H9 (cell line): ENCODE measurements around the gene LTBP2. TPM values are rescaled to one million over a fixed set of nuclear protein-coding genes. Genes with fewer than 3 reads are reported as not detected.

Experiments used
- DNase-seq: peaks from one replicate; pipeline ENCODE4 v3.0.0-alpha.2; 2017
- H2AFZ ChIP-seq: one replicate; pipeline ENCODE4 v1.6.1; 2013; ENCODE audit warnings: mild to moderate bottlenecking, low read length, control low read depth, moderate library complexity
- H2AK5ac ChIP-seq: 2 replicates; pipeline ENCODE4 v1.6.1; 2013; ENCODE audit warnings: low read length, control low read depth, mixed read lengths; ENCODE audit not compliant: insufficient read length
- H2BK120ac ChIP-seq: one replicate; pipeline ENCODE4 v1.6.1; 2013; ENCODE audit warnings: low read depth, mild to moderate bottlenecking, low read length, control low read depth, inconsistent platforms; ENCODE audit not compliant: poor library complexity, severe bottlenecking
- H2BK12ac ChIP-seq: 2 replicates; pipeline ENCODE4 v1.6.1; 2013; ENCODE audit warnings: low read length, control low read depth, mixed read lengths, low read depth; ENCODE audit not compliant: insufficient read length
- H2BK15ac ChIP-seq: 2 replicates; pipeline ENCODE4 v1.6.1; 2013; ENCODE audit warnings: low read depth, low read length, control low read depth
- H2BK20ac ChIP-seq: one replicate; pipeline ENCODE4 v1.6.1; 2013; ENCODE audit warnings: low read depth, mild to moderate bottlenecking, low read length, control low read depth, inconsistent platforms; ENCODE audit not compliant: poor library complexity, severe bottlenecking
- H2BK5ac ChIP-seq: 2 replicates; pipeline ENCODE4 v1.6.1; 2013; ENCODE audit warnings: low read length, control low read depth, mixed read lengths; ENCODE audit not compliant: insufficient read length
- H3K14ac ChIP-seq: 2 replicates; pipeline ENCODE4 v1.6.1; 2013; ENCODE audit warnings: low read length, control low read depth; ENCODE audit not compliant: insufficient read depth
- H3K18ac ChIP-seq: 2 replicates; pipeline ENCODE4 v1.6.1; 2013; ENCODE audit warnings: low read depth, mild to moderate bottlenecking, mixed read lengths, low read length, control low read depth; ENCODE audit not compliant: insufficient read length
- H3K23ac ChIP-seq: 2 replicates; pipeline ENCODE4 v1.6.1; 2013; ENCODE audit warnings: low read length, control low read depth, mixed read lengths, low read depth; ENCODE audit not compliant: insufficient read length
- H3K23me2 ChIP-seq: 2 replicates; pipeline ENCODE4 v1.6.1; 2013; ENCODE audit warnings: low read depth, mild to moderate bottlenecking, mixed read lengths, low read length, control low read depth; ENCODE audit not compliant: insufficient read length, poor library complexity, severe bottlenecking
- H3K27ac ChIP-seq: 2 replicates; pipeline ENCODE4 v1.5.1; 2013; ENCODE audit warnings: low read length, control low read depth, mixed read lengths, low read depth; ENCODE audit not compliant: insufficient read length
- H3K27me3 ChIP-seq: 2 replicates; pipeline ENCODE4 v1.6.1; 2013; ENCODE audit warnings: low read length, control low read depth, inconsistent platforms; ENCODE audit not compliant: insufficient read depth
- H3K4ac ChIP-seq: 2 replicates; pipeline ENCODE4 v1.6.1; 2013; ENCODE audit warnings: low read depth, mild to moderate bottlenecking, control low read depth, inconsistent platforms, low read length, moderate library complexity
- H3K4me1 ChIP-seq: 2 replicates; pipeline ENCODE4 v1.6.1; 2013; ENCODE audit warnings: low read length, control low read depth, inconsistent platforms; ENCODE audit not compliant: insufficient read depth
- H3K4me2 ChIP-seq: 2 replicates; pipeline ENCODE4 v1.6.1; 2013; ENCODE audit warnings: low read length, control low read depth, mixed read lengths; ENCODE audit not compliant: insufficient read length, insufficient read depth
- H3K56ac ChIP-seq: 2 replicates; pipeline ENCODE4 v1.6.1; 2013; ENCODE audit warnings: low read depth, mild to moderate bottlenecking, mixed read lengths, low read length, control low read depth; ENCODE audit not compliant: insufficient read length
- H3K79me1 ChIP-seq: 2 replicates; pipeline ENCODE4 v1.6.1; 2013; ENCODE audit warnings: low read depth, mild to moderate bottlenecking, moderate library complexity, low read length, control low read depth, inconsistent platforms; ENCODE audit not compliant: insufficient read depth, poor library complexity, severe bottlenecking
- H3K79me2 ChIP-seq: 2 replicates; pipeline ENCODE4 v1.6.1; 2013; ENCODE audit warnings: low read length, control low read depth, inconsistent platforms; ENCODE audit not compliant: insufficient read depth
- H3K9ac ChIP-seq: 2 replicates; pipeline ENCODE4 v1.6.1; 2013; ENCODE audit warnings: low read length, control low read depth, mixed read lengths; ENCODE audit not compliant: insufficient read length; ENCODE audit errors: extremely low read depth
- H3K9me3 ChIP-seq: one replicate; pipeline ENCODE4 v1.6.1; 2013; ENCODE audit warnings: low read depth, low read length, inconsistent platforms; ENCODE audit not compliant: control insufficient read depth
- H3T11ph ChIP-seq: one replicate; pipeline ENCODE4 v1.6.1; 2013; ENCODE audit warnings: mild to moderate bottlenecking, low read length, control low read depth, inconsistent platforms
- H4K20me1 ChIP-seq: one replicate; pipeline ENCODE4 v1.6.1; 2013; ENCODE audit not compliant: control insufficient read depth, insufficient read length, insufficient read depth
- H4K5ac ChIP-seq: 2 replicates; pipeline ENCODE4 v1.6.1; 2013; ENCODE audit warnings: low read depth, mild to moderate bottlenecking, mixed read lengths, low read length, control low read depth; ENCODE audit not compliant: insufficient read length
- H4K8ac ChIP-seq: replicated peaks from 2 replicates; pipeline ENCODE4 v1.6.1; 2013; ENCODE audit warnings: low read length, control low read depth, mixed read lengths, low read depth; ENCODE audit not compliant: insufficient read length
- H4K91ac ChIP-seq: 2 replicates; pipeline ENCODE4 v1.6.1; 2013; ENCODE audit warnings: low read depth, mild to moderate bottlenecking, moderate library complexity, mixed read lengths, low read length, control low read depth; ENCODE audit not compliant: insufficient read length
- H3K27ac Mint-ChIP-seq, 3 experiments: 2 replicates in 2 of 3; 3 replicates in 1 of 3; pipeline ENCODE4 v1.8.0; 2020 to 2021; ENCODE audit warnings: mixed read lengths in 3 of 3, mild to moderate bottlenecking in 1 of 3, moderate library complexity in 1 of 3
- H3K27me3 Mint-ChIP-seq: 2 replicates; pipeline ENCODE4 v1.8.0; 2021; ENCODE audit warnings: low read depth, mild to moderate bottlenecking, moderate library complexity, mixed read lengths
- H3K36me3 Mint-ChIP-seq, 3 experiments: 2 replicates in 2 of 3; 3 replicates in 1 of 3; pipeline ENCODE4 v1.8.0; 2020 to 2021; ENCODE audit warnings: low read depth in 3 of 3, mixed read lengths in 3 of 3; ENCODE audit not compliant: insufficient read depth in 1 of 3
- H3K4me1 Mint-ChIP-seq, 2 experiments: 2 replicates each; pipeline ENCODE4 v1.8.0; 2020; ENCODE audit warnings: mixed read lengths in 2 of 2
- H3K4me3 Mint-ChIP-seq, 2 experiments: 2 replicates in 1 of 2; 3 replicates in 1 of 2; pipeline ENCODE4 v1.8.0; 2020 to 2021; ENCODE audit warnings: mild to moderate bottlenecking in 2 of 2, mixed read lengths in 2 of 2, moderate library complexity in 1 of 2
- H3K9me3 Mint-ChIP-seq, 2 experiments: 2 replicates in 1 of 2; 3 replicates in 1 of 2; pipeline ENCODE4 v1.8.0; 2020; ENCODE audit warnings: mild to moderate bottlenecking in 2 of 2, mixed read lengths in 2 of 2, moderate library complexity in 1 of 2
- WGBS: extraction: QIAGEN DNeasy Blood & Tissue Kit; methylation state at CpG from one replicate; pipeline ENCODE4 v1.1.7; 2013; ENCODE audit warnings: missing lambda C conversion rate, low lambda C conversion rate, mixed read lengths; ENCODE audit not compliant: insufficient read length; ENCODE audit errors: extremely low coverage; 5-methylcytosine and 5-hydroxymethylcytosine counted together
- total RNA-seq: library from RNA; stranded (reverse); gene quantifications from 2 replicates; pipeline ENCODE4 v1.2.1, GENCODE V29; 2021
- TF ChIP-seq, protein P1 (sequence below): fragments of 200-600 bp; sonication (generic); conservative IDR thresholded peaks from 3 replicates; pipeline ENCODE4 v1.8.0; 2021; ENCODE audit warnings: antibody characterized with exemption, mild to moderate bottlenecking

LTBP2 gene
- total RNA-seq, 1 experiment from 2014 or later: 0.77 TPM

DNA sequence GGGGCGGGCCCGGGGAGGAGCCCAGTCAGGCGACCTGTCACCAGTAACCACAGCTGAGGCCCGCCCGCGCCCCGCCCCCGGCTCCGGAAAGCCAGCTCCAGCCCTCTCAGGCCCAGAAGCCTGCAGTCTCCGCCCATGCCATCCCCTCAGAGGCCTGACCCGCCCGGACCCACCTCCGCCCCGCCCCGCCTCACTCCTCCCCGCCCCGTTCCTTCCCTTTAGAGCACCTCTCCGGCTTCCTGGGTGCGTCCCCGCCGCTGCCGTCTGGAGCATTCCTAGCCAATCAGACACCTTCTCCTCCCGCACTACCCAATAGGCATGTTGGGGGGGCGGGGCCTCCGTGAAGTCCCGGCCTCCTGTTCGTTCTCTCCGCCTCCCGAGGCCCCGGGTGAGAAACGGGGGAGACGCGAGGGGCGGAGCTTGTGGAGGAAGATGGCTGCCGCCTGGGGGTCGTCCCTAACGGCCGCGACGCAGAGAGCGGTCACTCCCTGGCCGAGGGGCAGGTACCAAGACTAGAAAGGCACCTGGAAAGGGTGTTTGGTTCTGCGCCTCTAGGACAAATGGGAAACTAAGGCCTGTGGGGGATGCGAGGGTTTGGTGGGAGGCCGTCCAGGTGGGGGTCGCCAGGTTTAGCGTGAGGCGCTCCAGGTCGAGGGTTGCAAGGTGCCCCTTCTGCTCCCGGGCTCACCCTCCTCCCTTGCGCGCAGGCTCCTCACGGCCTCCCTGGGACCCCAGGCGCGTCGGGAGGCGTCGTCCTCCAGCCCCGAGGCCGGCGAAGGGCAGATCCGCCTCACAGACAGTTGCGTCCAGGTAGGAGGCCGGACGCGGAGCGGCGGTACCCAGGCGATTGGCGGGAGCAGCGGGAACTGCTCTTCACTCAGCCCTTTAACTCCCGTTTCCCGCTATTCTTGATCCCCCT, 118.4 kb downstream of the LTBP2 start, which contains the start of gene ISCA2:
Gene ISCA2, plus strand, starts transcription at position 423 of the 919 bp plus-strand sequence. Its CDS starts 10 bp downstream, at position 433.
- peak within 1 kb of the TSS; percentile 94 to 98 (median 97) for H3K27ac Mint-ChIP-seq
- Histone ChIP-seq H2BK20ac (no peak within 1 kb of the TSS), H3K9me3 (no peaks in the 10 kb centered on the region), H3K4me2 (peak within 1 kb of the TSS; percentile 96), H2BK120ac (no peak within 1 kb of the TSS), H2BK5ac (peak within 1 kb of the TSS; percentile 69), H3K23ac (no peak within 1 kb of the TSS), H3K14ac (peak within 1 kb of the TSS; percentile 89), H3K27ac (peak within 1 kb of the TSS; percentile 64), H2BK15ac (no peak within 1 kb of the TSS), H3K4ac (no peak within 1 kb of the TSS), H2AFZ (no peak within 1 kb of the TSS), H3T11ph (no peak within 1 kb of the TSS), H2AK5ac (no peak within 1 kb of the TSS), H3K23me2 (peaks cover 17% of the 10 kb centered on the region), H3K79me2 (peaks cover 2% of the 10 kb centered on the region; the same call in 1 of the 2 replicates), H3K18ac (peak within 1 kb of the TSS; percentile 86), H3K4me1 (no peaks in the 10 kb centered on the region), H3K79me1 (no peaks in the 10 kb centered on the region), H4K5ac (no peak within 1 kb of the TSS), H4K20me1 (no peaks in the 10 kb centered on the region), H3K9ac (peak within 1 kb of the TSS; percentile 92), H3K27me3 (no peaks in the 10 kb centered on the region), H3K56ac (no peak within 1 kb of the TSS), H4K8ac (no peak within 1 kb of the TSS), H4K91ac (no peak within 1 kb of the TSS), H2BK12ac (no peak within 1 kb of the TSS)
- H3K4me1 Mint-ChIP-seq: peaks cover 14 to 15% of the 10 kb centered on the region in 2 experiments
- WGBS: no CpG with 5 or more reads among the region's 73 CpGs
- peak within 1 kb of the TSS; percentile 94 to 97 for H3K4me3 Mint-ChIP-seq
- DNase-seq: peak; percentile 100
- no peaks in the 10 kb centered on the region for H3K27me3 Mint-ChIP-seq
- no peaks in the 10 kb centered on the region for H3K9me3 Mint-ChIP-seq
- peaks cover 4 to 18% (median 8%) of the 10 kb centered on the region in 3 experiments; a peak in 6 of 7 replicates for H3K36me3 Mint-ChIP-seq
- TF ChIP-seq, protein P1, sequence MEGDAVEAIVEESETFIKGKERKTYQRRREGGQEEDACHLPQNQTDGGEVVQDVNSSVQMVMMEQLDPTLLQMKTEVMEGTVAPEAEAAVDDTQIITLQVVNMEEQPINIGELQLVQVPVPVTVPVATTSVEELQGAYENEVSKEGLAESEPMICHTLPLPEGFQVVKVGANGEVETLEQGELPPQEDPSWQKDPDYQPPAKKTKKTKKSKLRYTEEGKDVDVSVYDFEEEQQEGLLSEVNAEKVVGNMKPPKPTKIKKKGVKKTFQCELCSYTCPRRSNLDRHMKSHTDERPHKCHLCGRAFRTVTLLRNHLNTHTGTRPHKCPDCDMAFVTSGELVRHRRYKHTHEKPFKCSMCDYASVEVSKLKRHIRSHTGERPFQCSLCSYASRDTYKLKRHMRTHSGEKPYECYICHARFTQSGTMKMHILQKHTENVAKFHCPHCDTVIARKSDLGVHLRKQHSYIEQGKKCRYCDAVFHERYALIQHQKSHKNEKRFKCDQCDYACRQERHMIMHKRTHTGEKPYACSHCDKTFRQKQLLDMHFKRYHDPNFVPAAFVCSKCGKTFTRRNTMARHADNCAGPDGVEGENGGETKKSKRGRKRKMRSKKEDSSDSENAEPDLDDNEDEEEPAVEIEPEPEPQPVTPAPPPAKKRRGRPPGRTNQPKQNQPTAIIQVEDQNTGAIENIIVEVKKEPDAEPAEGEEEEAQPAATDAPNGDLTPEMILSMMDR: no peak; the same call in 2 of the 3 replicates
